PFSK-1 (cell line): Measurements from ENCODE around the gene OR12D3.

Experiments used
- POLR2AphosphoS5 ChIP-seq: IDR thresholded peaks from 2 replicates; pipeline ENCODE4 v1.6.1; 2012; ENCODE audit warnings: low read depth, mild to moderate bottlenecking, control low read depth, low read length, moderate library complexity
- REST ChIP-seq, 2 experiments: IDR thresholded peaks; 2 replicates each; pipeline versions ENCODE4 v1.6.1 to v1.8.0; 2011 to 2012; ENCODE audit warnings: low read depth in 2 of 2, low read length in 2 of 2, control low read depth in 1 of 2, inconsistent platforms in 1 of 2, mild to moderate bottlenecking in 1 of 2, moderate library complexity in 1 of 2; ENCODE audit not compliant: insufficient read depth in 1 of 2
- TAF1 ChIP-seq: IDR thresholded peaks from 2 replicates; pipeline ENCODE4 v1.6.1; 2012; ENCODE audit warnings: low read length, control low read depth, borderline replicate concordance; ENCODE audit not compliant: insufficient read depth

DNA sequence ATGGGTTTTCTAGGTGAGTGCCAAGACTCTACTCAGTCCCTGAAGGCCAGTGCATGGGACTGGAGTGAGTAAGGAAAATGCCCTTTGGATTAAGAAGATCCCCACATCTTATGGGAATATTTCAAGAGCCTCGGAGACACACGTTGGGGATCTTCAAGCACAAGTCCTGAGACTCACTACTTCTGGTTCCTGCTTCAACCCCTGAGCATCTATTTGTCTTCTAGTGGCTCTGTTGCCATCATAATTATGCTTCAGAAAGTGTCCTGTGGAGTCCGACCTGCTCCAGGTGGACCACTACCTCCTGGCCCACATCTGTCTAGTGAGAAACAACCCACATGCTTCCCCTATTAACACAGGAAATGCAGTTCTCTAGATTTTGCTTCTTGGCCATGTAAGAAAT lies 6.3 kb downstream of the OR12D3 start, which contains the start of gene OR5V1:
- no peak for TF ChIP-seq TAF1
- TF ChIP-seq POLR2AphosphoS5 = no peak
- TF ChIP-seq REST (IDR thresholded peaks at IDR 0.05; ENCODE audit: insufficient read depth in 1 of 2, low read depth in 2 of 2, low read length in 2 of 2) = no peak
